Common myeloid progenitor, CD34-positive (primary cell): ENCODE data around the gene ADAM15.

Experiments
- CTCF ChIA-PET: fragments of 350-600 bp; sonication (Branson Sonifier 250); formaldehyde crosslinking; loops from one replicate; lab custom pipeline; 2021; ENCODE audit warnings: antibody characterized with exemption; lab: Charles Lee
- POLR2A ChIA-PET: fragments of 350-600 bp; sonication (Branson Sonifier 250); formaldehyde crosslinking; loops from one replicate; lab custom pipeline; 2021; ENCODE audit warnings: antibody characterized with exemption; lab: Charles Lee
- DNase-seq, 3 donors: peaks; one replicate each; pipeline versions ENCODE4 v3.0.0 to v3.0.0-alpha.2; 2013
- H3K27ac ChIP-seq, 2 experiments: 1 replicate in 1 of 2; 2 replicates in 1 of 2; pipeline ENCODE4 v1.7.0; 2013; ENCODE audit warnings: inconsistent platforms in 2 of 2, low read length in 2 of 2, mild to moderate bottlenecking in 2 of 2, low read depth in 1 of 2, moderate library complexity in 1 of 2; ENCODE audit not compliant: severe bottlenecking in 2 of 2, insufficient read depth in 1 of 2, poor library complexity in 1 of 2
- H3K27me3 ChIP-seq, 5 experiments: replicated peaks in 2 of 5; 1 replicate in 3 of 5; 2 replicates in 2 of 5; pipeline versions ENCODE4 v1.6.1 to v1.7.0; 2013; ENCODE audit warnings: low read length in 4 of 5, mild to moderate bottlenecking in 2 of 5, moderate library complexity in 2 of 5, inconsistent platforms in 1 of 5; ENCODE audit not compliant: insufficient read depth in 5 of 5, control insufficient read depth in 4 of 5
- H3K36me3 ChIP-seq, 4 experiments: 1 replicate in 2 of 4; 2 replicates in 2 of 4; pipeline versions ENCODE4 v1.6.1 to v1.7.0; 2013; ENCODE audit warnings: low read length in 3 of 4, control low read depth in 1 of 4, mild to moderate bottlenecking in 1 of 4; ENCODE audit not compliant: control insufficient read depth in 4 of 4, insufficient read depth in 4 of 4
- H3K4me1 ChIP-seq, 4 experiments: 1 replicate in 3 of 4; 2 replicates in 1 of 4; pipeline versions ENCODE4 v1.6.1 to v1.7.1; 2013; ENCODE audit warnings: low read length in 3 of 4, mild to moderate bottlenecking in 3 of 4, control low read depth in 1 of 4, inconsistent platforms in 1 of 4, moderate library complexity in 1 of 4; ENCODE audit not compliant: control insufficient read depth in 4 of 4, insufficient read depth in 4 of 4; ENCODE audit errors: control extremely low read depth in 1 of 4
- H3K4me3 ChIP-seq, 7 experiments: 1 replicate in 4 of 7; 2 replicates in 3 of 7; pipeline versions ENCODE4 v1.5.1 to v1.7.0; 2013; ENCODE audit warnings: mild to moderate bottlenecking in 7 of 7, low read length in 6 of 7, moderate library complexity in 6 of 7, inconsistent platforms in 2 of 7, low read depth in 2 of 7, control low read depth in 1 of 7; ENCODE audit not compliant: insufficient read depth in 4 of 7, control insufficient read depth in 1 of 7; ENCODE audit errors: extremely low read depth in 1 of 7
- H3K9me3 ChIP-seq, 5 experiments: 1 replicate in 4 of 5; 2 replicates in 1 of 5; pipeline versions ENCODE4 v1.6.1 to v1.7.1; 2013; ENCODE audit warnings: low read length in 4 of 5, mild to moderate bottlenecking in 2 of 5, inconsistent platforms in 1 of 5, low read depth in 1 of 5, moderate library complexity in 1 of 5; ENCODE audit not compliant: control insufficient read depth in 4 of 5, insufficient read depth in 2 of 5; ENCODE audit errors: control extremely low read depth in 1 of 5
- WGBS: methylation state at CpG from one replicate; pipeline ENCODE4 v1.1.5; 2013; ENCODE audit not compliant: insufficient coverage; 5-methylcytosine and 5-hydroxymethylcytosine counted together

Gene ADAM15

GRCh38 chr1:155104605-155105534 lies 53.8 kb downstream of the ADAM15 start:
- H3K9me3 ChIP-seq: no peaks in the 10 kb centered on the region
- WGBS: 100% methylated on average over 7 of the region's 7 CpGs
- no peak overlapping the region for H3K4me3 ChIP-seq
- H3K36me3 ChIP-seq: no peaks in the 10 kb centered on the region
- ChIA-PET POLR2A (no interaction called here), CTCF (interaction anchor here (1.4 to 7.8 kb wide), 5 partner anchors 9 to 68 kb away, joined by 4 to 68 read pairs (median 14); partner anchors contain the start of gene KRTCAP2)
- H3K27ac ChIP-seq: no peak overlapping the region
- H3K27me3 ChIP-seq: no peaks in the 10 kb centered on the region
- DNase-seq: no peak
- H3K4me1 ChIP-seq: peaks cover 0 to 20% (median 13%) of the 10 kb centered on the region in 4 experiments

- peaks cover 0 to 21% (median 16%) of the 10 kb centered on the region in 4 experiments for H3K4me1 ChIP-seq
- POLR2A ChIA-PET: no interaction called here
- no peak overlapping the region for H3K4me3 ChIP-seq
- no peak for DNase-seq
- WGBS: 94% methylated on average over 6 of the region's 7 CpGs
- no peaks in the 10 kb centered on the region for H3K36me3 ChIP-seq
- CTCF ChIA-PET: interaction anchor here (0.5 to 7.8 kb wide), 5 partner anchors 9 to 361 kb away, joined by 3 to 68 read pairs (median 7); partner anchors contain the start of gene KRTCAP2
- H3K27me3 ChIP-seq: no peaks in the 10 kb centered on the region
- no peak overlapping the region for H3K27ac ChIP-seq
- H3K9me3 ChIP-seq: no peaks in the 10 kb centered on the region
Observed at GRCh38 chr1:155105604-155106011, 54.5 kb downstream of the ADAM15 start.

GRCh38 chr1:155106862-155107261 lies 55.7 kb downstream of the ADAM15 start:
- DNase-seq: no peak
- Histone ChIP-seq H3K27ac (no peak overlapping the region), H3K4me3 (no peak overlapping the region), H3K27me3 (no peaks in the 10 kb centered on the region), H3K9me3 (no peaks in the 10 kb centered on the region), H3K36me3 (no peaks in the 10 kb centered on the region), H3K4me1 (peaks cover 0 to 26% (median 22%) of the 10 kb centered on the region in 4 experiments)
- CTCF ChIA-PET: interaction anchor here (0.9 to 7.8 kb wide), 7 partner anchors 11 to 61 kb away, joined by 3 to 68 read pairs (median 6); no protein-coding TSS in a partner anchor
- POLR2A ChIA-PET: interaction anchor here (0.7 kb wide), 1 partner anchor 41 kb away, joined by 4 read pairs; no protein-coding TSS in a partner anchor
- WGBS: 74% methylated on average over 3 of the region's 6 CpGs

- ChIA-PET CTCF (interaction anchor here (0.9 to 7.8 kb wide), 10 partner anchors 10 to 60 kb away, joined by 3 to 68 read pairs (median 4); no protein-coding TSS in a partner anchor), POLR2A (interaction anchor here (0.5 to 0.6 kb wide), 2 partner anchors 22 to 468 kb away, joined by 3 to 4 read pairs; no protein-coding TSS in a partner anchor)
- WGBS: 99% methylated on average over 9 of the region's 12 CpGs
- Histone ChIP-seq H3K36me3 (no peaks in the 10 kb centered on the region), H3K27me3 (no peaks in the 10 kb centered on the region), H3K4me3 (no peak overlapping the region), H3K9me3 (no peaks in the 10 kb centered on the region), H3K27ac (no peak overlapping the region), H3K4me1 (peaks cover 0 to 24% (median 15%) of the 10 kb centered on the region in 4 experiments)
- DNase-seq: no peak
Observed at GRCh38 chr1:155107309-155108264, 56.5 kb downstream of the ADAM15 start.

- WGBS: 100% methylated on average over 5 of the region's 5 CpGs
- Histone ChIP-seq H3K27me3 (no peaks in the 10 kb centered on the region), H3K9me3 (no peaks in the 10 kb centered on the region), H3K4me1 (peaks cover 0 to 18% (median 13%) of the 10 kb centered on the region in 4 experiments), H3K36me3 (no peaks in the 10 kb centered on the region), H3K4me3 (no peak overlapping the region), H3K27ac (no peak overlapping the region)
- ChIA-PET CTCF (interaction anchor here (0.7 to 7.8 kb wide), 8 partner anchors 12 to 59 kb away, joined by 3 to 68 read pairs (median 4); no protein-coding TSS in a partner anchor), POLR2A (interaction anchor here (0.5 to 0.6 kb wide), 2 partner anchors 21 to 467 kb away, joined by 3 to 4 read pairs; no protein-coding TSS in a partner anchor)
- no peak for DNase-seq
Observed at GRCh38 chr1:155108296-155108695, 57.2 kb downstream of the ADAM15 start.

GRCh38 chr1:155110381-155110780 lies 59.3 kb downstream of the ADAM15 start:
- Histone ChIP-seq H3K4me1 (peaks cover 0 to 18% (median 13%) of the 10 kb centered on the region in 4 experiments), H3K36me3 (no peaks in the 10 kb centered on the region), H3K9me3 (no peaks in the 10 kb centered on the region), H3K27ac (no peak overlapping the region), H3K4me3 (no peak overlapping the region), H3K27me3 (no peaks in the 10 kb centered on the region)
- POLR2A ChIA-PET: no interaction called here
- WGBS: 100% methylated on average over 3 of the region's 8 CpGs
- no peak for DNase-seq
- CTCF ChIA-PET: interaction anchor here (0.7 to 2.0 kb wide), 10 partner anchors 8 to 62 kb away, joined by 3 to 10 read pairs (median 4); partner anchors contain the start of gene KRTCAP2
